Right kidney (tissue), 1 donor: ENCODE results near the gene ROCK2.

Experiments used
- DNase-seq: peaks from one replicate; pipeline ENCODE4 v3.0.0-alpha.2; 2016

Gene ROCK2

GRCh38 chr2:11309706-11310105 lies 34.7 kb downstream of the ROCK2 start:
- DNase-seq: no peak

GRCh38 chr2:11307764-11308415 lies 36.5 kb downstream of the ROCK2 start:
- DNase-seq: no peak

GRCh38 chr2:11305958-11306357 lies 38.5 kb downstream of the ROCK2 start:
- no peak for DNase-seq

- no peak for DNase-seq
Observed at GRCh38 chr2:11305338-11305737, 39.1 kb downstream of the ROCK2 start.

- no peak for DNase-seq
Observed at GRCh38 chr2:11304476-11304875, 40.0 kb downstream of the ROCK2 start.

GRCh38 chr2:11303290-11304013 lies 41.0 kb downstream of the ROCK2 start:
- DNase-seq: no peak

- DNase-seq: no peak
Observed at GRCh38 chr2:11299439-11299838, 45.0 kb downstream of the ROCK2 start.

GRCh38 chr2:11298592-11298991 lies 45.8 kb downstream of the ROCK2 start:
- DNase-seq: no peak

- DNase-seq: no peak
Observed at GRCh38 chr2:11296401-11296800, 48.0 kb downstream of the ROCK2 start.

- DNase-seq: no peak
Observed at GRCh38 chr2:11292464-11293255, 51.8 kb downstream of the ROCK2 start.

GRCh38 chr2:11290713-11291112 lies 53.7 kb downstream of the ROCK2 start:
- no peak for DNase-seq

- no peak for DNase-seq
Observed at GRCh38 chr2:11290211-11290610, 54.2 kb downstream of the ROCK2 start.

GRCh38 chr2:11288431-11288830 lies 56.0 kb downstream of the ROCK2 start:
- no peak for DNase-seq

- DNase-seq: no peak
Observed at GRCh38 chr2:11286749-11287148, 57.7 kb downstream of the ROCK2 start.

- no peak for DNase-seq
Observed at GRCh38 chr2:11286323-11286722, 58.1 kb downstream of the ROCK2 start.

- DNase-seq: no peak
Observed at GRCh38 chr2:11285499-11285898, 58.9 kb downstream of the ROCK2 start.

- DNase-seq: no peak
Observed at GRCh38 chr2:11281186-11281585, 63.2 kb downstream of the ROCK2 start.

GRCh38 chr2:11280713-11281112 lies 63.7 kb downstream of the ROCK2 start:
- DNase-seq: no peak

- DNase-seq: no peak
Observed at GRCh38 chr2:11279398-11279797, 65.0 kb downstream of the ROCK2 start.

- no peak for DNase-seq
Observed at GRCh38 chr2:11278219-11278618, 66.2 kb downstream of the ROCK2 start.

GRCh38 chr2:11275910-11276309 lies 68.5 kb downstream of the ROCK2 start:
- DNase-seq: no peak

GRCh38 chr2:11270891-11271290 lies 73.5 kb downstream of the ROCK2 start:
- no peak for DNase-seq

- no peak for DNase-seq
Observed at GRCh38 chr2:11267931-11268330, 76.5 kb downstream of the ROCK2 start.
